Inflammatory macrophage treated with lipopolysaccharide for 4 hours (primary cell): ENCODE data around the gene NOS1.

Experiments
- DNase-seq: peaks from one replicate; pipeline ENCODE4 v3.0.0-alpha.2; 2020

The NOS1 gene

GRCh38 chr12:117167769-117168168 is 193.7 kb downstream of the NOS1 start:
- no peak for DNase-seq

DNA sequence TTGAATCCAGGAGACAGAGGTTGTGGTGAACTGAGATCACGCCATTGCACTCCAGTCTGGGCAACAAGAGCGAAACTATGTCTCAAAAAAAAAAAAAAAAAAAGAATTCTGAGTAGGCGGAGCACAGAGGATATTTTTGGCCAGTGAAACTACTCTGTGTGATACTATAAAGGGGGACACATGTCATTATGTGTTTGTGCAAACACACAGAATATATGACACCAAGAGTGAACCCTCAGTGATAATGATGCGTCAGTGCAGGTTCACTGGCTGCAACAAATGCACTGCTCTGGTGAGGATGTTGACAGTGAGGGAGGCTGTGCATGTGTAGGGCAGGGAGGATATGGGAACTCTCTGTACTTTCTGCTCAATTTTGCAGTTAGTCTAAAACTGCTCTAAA is 195.3 kb downstream of the NOS1 start:
- DNase-seq: no peak

DNA sequence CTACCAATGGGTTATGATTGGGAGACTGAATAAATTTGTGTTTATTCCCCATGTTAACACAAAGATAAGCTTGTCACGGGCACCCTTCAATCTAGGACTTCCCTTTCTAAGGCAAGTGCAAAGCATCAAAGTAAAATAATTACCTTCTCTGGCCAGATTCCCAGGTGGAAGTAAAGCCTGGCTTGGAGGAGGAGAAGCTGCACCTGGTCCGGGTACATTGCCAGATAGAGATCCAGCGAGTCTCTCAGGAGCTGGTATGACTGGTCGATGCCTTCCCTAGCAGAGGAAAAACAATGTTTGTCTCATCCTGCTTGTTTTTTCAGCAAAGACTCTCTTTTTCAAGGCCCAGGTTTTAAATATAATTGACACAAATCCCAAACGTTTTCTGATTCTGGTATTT is 196.1 kb downstream of the NOS1 start:
- no peak for DNase-seq

GRCh38 chr12:117162633-117163032 is 198.8 kb downstream of the NOS1 start:
- DNase-seq: no peak

DNA sequence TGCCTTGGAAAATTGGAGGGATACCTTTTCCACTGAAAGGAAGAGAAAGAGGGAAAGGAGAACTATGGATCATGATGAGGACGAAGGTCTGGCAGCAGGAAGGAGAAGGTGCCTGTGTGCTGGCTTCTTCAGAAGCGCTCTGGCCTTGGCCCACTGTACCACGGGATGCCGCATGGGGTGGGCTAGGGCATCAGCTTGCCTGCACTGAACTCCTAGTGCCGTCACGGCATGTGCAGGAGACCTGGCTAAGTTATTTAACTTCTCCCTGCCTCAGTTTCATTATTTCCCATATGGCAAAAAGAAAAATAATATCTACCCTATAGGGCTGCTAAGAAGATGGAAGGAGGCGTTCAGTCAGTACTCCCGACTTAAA is 199.3 kb downstream of the NOS1 start:
- no peak for DNase-seq

GRCh38 chr12:117161460-117162166 is 199.8 kb downstream of the NOS1 start:
- no peak for DNase-seq

GRCh38 chr12:117159674-117160073 is 201.8 kb downstream of the NOS1 start:
- DNase-seq: no peak

GRCh38 chr12:117158911-117159553 is 202.4 kb downstream of the NOS1 start:
- no peak for DNase-seq
